ENCODE results near the gene ARHGEF17.

DNA sequence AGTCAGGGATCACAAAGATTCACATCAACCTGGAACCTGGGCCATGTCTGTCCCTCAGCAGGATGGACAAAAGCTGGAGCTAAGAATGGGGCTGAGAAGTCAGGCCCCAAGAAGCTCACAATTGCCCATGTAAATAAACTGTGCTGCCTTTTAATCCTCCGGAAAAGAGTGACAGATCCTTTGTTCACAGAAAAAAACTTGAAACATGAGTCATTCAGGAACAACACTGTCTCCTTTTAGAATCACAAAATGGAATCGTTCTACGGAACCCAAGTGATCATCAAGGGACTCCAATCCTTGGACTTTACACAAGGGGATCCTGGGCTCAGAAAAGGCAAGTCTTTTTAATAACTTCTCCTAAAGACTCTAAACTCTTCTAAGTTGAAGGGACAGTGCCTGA is 104.2 kb downstream of the ARHGEF17 start:
- no peak for TF ChIP-seq CTCF (IDR thresholded peaks at IDR 0.05)
- TF ChIP-seq EP300 (IDR thresholded peaks at IDR 0.05) = no peak

Data from stomach (tissue), 4 donors.